GM21786 (cell line): ENCODE data around the gene THEMIS2.
"Not testable (repeated sequence)": the region's sequence is repeated elsewhere in the genome, so short reads cannot be mapped to it uniquely, and the experiment has no call there.

Experiments
- ATAC-seq: cut with Tn5 transposase; IDR thresholded peaks from one replicate; pipeline ENCODE4 v1.9.1; 2021; ENCODE audit not compliant: unreplicated experiment

Gene THEMIS2

GRCh38 chr1:27862671-27863537, 9.4 kb upstream of the THEMIS2 start:
- ATAC-seq: no peak

DNA sequence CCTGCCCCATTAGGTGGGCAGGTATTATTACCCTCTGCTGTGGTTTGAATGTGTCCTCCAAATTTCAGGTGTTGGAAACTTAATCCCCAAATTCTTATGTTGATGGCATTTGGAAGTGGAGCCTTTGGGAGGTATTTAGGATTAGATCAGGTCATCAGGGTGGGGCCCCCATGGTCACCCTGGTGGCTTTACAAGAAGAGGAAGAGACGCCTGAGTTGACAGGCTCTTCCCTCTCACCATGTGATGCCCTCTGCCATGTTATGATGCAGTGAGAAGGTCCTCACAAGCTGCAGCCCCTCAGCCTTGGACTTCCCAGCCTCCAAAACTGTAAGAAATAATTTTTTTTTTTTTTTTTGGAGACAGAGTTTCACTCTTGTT, 8.8 kb upstream of the THEMIS2 start:
- ATAC-seq: no peak

- no peak for ATAC-seq
Measured at GRCh38 chr1:27864264-27864895, 8.0 kb upstream of the THEMIS2 start.

GRCh38 chr1:27865821-27866220, 6.5 kb upstream of the THEMIS2 start:
- ATAC-seq: no peak

DNA sequence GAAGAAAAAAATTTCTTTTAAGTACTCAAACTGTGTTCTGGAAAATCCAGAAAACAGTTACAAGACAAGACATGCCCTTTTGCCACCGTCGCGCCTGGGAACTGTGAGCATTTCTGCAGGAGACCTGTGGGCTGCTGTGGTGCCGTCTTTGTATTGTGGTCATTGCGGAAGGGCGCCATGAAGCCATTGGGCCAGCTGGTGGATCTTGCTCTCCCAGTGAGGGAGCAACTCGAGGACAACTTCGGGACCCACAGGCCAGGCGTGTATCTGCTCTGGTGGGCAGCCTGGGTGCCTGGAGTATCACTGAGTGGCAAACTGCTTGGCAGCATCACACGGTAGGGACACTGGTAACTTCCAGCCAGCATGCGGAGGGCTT, 3.8 kb upstream of the THEMIS2 start:
- no peak for ATAC-seq

DNA sequence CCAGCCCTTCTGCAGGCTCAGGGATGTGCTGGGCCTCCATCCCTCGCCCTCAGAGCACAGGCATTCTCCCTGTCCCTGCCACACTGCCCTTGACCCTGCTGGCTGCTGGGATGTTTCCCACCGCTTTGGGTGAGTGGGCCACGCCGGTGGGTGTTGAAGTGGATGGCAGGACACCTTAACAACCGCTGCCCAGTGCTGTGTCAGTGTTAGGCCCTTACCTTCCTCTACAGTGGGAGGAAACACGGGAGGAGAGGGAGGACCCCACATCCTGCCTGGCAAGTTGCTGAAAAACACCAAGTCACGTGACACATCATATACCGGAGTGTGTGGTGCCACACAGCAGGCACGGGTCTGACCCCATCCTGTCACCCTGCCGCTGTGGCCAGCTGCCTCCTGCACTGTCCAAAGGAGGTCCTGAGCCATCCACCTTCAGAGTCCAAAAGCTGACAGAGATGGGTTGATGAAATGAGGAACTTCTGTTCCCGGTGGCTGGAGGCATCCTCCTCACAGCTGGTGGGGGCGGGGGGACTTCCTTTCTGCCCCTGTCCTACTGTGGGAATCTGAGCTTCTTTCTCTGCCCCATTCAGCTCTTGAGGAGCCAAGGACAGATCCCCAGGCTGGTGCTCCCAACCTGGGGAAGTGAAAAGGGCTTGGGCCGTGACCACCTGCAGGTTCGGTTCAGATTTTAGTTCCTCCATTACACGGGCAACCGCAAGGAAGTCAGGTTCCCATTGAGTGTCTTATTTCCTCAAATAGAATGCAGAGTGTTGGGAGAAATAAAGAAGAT, 3.2 kb upstream of the THEMIS2 start:
- ATAC-seq: peak; percentile 39

DNA sequence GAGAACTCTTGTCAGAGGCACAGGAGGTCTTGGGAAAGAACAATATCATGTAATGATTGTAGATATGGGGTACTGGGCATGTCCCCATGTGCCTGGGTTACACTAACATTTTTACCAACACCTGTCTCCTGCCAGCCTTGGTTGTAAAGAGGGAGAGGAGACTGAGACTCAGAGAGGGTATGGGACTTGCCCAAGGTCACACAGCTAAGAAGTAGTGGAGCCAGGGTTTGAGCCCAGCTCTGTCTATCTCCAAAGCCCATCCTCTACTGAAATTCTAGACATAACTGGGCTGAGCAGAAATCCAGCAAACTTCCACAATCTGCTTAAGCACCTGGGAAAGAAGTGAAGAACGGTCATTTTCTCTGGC, 2.6 kb upstream of the THEMIS2 start:
- no peak for ATAC-seq

- not testable (repeated sequence) for ATAC-seq
Measured at GRCh38 chr1:27871076-27871475, 1.3 kb upstream of the THEMIS2 start.

GRCh38 chr1:27872802-27873551, 633 bp downstream of the THEMIS2 start:
- ATAC-seq: no peak

DNA sequence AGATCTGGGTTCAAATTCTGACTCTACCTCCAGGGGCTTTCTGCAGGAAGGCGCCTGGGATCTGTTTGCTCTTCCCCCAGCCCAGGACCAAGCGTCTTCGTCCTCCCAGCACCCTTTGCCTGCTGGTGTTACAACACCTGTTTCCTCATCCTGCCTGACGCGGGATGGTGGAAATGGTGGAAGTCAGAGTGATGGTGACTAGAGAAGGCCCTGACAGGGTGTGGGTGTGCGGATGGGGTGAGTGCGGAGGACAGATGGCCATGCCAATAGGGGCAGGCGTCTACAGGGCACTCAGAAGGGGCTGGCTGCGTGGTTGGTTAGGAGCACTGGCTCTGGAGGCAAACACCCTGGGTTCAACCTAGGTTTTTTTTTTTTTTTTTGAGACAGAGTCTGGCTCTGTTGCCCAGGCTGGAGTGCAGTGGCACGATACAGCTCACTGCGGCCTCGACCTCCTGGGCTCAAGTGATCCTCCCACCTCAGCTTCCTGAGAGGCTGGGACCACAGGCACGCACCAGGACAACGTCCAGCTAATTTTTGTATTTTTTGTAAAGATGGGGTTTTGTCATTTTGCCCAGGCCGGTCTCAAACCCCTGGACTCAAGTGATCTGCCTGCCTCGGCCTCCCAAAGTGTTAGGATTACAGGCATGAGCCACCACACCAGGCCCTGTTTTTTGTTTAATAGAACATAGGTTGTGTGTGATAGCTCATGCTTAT, 1.5 kb downstream of the THEMIS2 start:
- no peak for ATAC-seq

DNA sequence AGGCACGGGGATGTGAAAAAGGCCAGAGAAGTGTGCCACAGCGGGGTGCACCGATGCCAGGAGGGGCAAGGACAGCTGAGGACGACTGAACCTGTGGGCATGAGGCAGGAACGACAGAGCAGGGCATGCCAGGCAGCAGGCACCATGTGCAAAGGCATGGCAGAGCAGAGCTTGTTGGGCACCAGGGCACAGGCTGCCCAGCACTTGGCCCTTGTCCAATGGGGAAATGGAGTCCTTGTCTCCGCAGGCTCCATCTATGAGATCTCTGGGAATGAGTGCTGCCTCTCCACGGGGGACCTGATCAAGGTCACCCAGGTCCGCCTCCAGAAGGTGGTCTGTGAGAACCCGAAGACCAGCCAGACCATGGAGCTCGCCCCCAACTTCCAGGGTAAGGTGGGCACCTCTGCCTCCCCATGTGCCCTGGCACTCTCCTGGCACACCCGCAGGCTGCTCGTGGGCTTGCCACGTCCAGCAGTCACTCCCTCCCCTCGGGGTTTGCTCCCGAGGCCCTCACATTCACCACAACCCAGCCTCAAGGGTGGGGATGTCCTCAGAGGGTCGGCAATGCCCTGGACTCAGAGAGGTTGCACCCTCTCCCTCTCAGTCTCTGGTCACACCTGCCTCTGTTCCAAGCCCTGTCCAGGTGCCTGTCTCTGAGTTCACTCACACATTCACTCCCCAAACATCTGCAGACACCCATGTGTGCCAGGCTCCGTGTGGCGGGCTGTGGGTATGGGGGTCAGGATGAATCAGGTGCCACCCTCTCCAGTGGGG, 4.2 kb downstream of the THEMIS2 start:
- ATAC-seq: no peak

DNA sequence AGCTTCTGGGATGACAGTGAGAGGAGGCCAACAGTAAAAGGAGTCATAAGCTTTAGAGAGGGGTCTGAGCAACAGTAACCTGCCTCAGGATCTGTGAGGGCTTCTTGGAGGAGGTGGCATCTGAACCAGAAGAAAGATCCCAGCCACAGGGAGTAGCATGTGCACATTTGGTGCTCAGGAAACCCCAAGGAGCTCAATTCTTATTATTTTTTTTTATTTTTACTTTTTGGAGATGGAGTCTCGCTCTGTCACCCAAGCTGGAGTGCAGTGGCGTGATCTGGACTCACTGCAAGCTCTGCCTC, 4.7 kb downstream of the THEMIS2 start:
- ATAC-seq: no peak

DNA sequence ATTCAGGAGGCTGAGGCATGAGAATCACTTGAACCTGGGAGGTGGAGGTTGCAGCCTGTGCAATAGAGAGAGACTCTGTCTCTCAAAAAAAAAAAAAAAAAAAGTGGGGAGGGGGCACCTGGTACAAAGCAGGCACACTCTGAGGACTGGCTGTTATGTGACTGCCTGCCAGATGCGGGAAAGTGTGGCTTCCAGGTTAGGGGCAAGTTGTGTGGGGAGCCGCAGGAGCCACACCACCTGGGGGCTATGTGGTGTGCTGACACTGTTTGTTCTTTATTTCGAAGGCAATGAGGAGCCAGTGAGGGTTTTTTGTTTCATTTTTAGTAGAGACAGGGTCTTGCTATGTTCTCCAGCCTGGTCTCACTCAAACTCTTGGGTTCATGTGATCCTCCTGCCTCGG, 5.7 kb downstream of the THEMIS2 start:
- ATAC-seq: no peak

- ATAC-seq: no peak
Measured at GRCh38 chr1:27878787-27879335, 6.5 kb downstream of the THEMIS2 start.

- ATAC-seq: no peak
Measured at GRCh38 chr1:27879374-27880082, 7.2 kb downstream of the THEMIS2 start.

DNA sequence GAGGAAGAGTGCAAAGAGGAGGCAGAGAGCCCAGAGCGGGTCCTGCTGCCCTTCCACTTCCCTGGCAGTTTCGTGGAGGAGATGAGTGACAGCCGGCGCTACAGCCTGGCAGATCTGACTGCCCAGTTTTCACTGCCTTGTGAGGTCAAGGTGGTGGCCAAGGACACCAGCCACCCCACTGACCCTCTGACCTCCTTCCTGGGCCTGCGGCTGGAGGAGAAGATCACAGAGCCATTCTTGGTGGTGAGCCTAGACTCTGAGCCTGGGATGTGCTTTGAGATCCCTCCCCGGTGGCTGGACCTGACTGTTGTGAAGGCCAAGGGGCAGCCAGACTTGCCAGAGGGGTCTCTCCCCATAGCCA, 10.2 kb downstream of the THEMIS2 start:
- ATAC-seq: no peak

DNA sequence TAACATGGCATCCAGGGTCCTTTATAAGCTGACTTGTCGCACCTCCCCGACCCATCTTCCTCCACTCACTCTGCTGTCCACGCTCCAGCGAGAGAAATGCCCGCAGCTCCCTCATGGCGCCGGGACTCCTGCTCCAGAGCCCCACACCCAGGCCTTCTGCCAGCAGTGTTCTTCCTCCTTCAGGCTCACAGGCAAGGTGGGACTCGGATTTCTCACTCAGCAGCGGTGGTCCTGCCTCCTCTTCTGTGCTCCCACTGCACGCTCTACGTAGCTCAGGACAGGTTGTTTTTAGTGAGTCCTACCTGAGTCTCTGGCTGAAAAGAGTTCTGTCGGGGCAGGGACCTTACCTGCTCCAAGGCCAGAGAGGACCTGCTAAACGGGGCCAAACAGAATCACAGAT, 11.2 kb downstream of the THEMIS2 start:
- ATAC-seq: no peak

DNA sequence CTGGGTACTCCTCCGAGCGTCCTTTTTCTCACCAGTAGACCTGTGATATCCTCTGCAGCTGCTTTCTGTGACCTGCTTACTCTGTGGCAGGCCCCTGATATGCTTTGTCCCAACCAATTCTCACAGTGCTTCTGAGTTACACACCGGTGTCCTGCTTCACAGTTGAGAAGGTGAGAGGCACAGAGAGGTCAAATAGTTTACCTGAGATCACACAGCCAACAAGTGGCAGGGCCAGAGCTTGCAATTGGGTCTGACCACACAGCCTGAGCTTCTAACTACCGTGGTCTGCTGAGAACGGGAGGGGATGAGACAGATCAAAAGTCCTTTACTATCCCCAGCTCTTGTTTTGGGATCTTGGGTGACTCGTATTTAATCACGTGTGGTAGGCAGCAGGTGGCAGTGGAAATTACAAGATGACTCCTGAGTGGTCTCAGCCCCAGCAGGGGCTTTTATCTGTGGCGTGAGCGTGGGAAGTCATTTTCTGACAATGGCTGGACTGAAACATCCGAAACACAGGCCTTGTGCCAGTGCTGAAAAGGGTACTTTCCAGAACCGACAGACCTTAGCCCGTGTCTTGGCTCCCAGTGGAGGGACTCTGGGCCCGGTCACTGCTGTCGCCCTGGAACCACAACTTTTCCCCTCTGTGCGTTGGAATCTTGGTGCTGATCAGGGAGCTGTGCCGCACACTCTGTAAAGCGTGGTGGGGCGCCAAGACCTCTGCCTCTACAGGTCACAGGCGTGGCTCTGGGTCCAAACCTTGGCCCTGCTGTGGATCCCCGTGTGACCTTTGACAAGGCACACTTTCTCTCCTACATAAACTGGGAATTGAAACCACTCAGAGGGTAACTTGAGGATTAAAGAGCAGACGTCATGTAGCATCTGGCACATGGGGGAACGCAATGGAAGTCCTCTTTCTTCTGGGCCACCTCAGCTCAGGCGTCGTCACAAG, 11.9 kb downstream of the THEMIS2 start:
- peak; percentile 49 for ATAC-seq
